ENCODE results near the gene CD209.

The CD209 gene

DNA sequence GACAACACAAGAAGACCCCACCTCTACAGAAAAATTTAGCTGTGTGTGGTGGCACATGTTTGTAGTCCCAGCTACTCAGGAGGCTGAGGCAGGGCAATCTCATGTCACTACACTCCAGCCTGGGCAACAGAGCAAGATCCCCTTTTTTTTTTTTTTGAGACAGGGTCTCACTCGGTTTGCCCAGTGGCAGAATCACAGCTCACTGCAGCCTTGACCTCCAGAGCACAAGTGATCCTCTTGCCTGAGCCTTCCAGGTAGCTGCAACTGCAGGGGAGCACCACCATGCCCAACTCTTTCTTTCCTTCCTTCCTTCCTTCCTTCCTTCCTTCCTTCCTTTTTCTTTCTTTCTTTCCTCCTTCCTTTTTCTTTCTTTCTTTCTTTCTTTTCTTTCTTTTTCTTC is 11.2 kb downstream of the CD209 start:
- no peak for DNase-seq

DNA sequence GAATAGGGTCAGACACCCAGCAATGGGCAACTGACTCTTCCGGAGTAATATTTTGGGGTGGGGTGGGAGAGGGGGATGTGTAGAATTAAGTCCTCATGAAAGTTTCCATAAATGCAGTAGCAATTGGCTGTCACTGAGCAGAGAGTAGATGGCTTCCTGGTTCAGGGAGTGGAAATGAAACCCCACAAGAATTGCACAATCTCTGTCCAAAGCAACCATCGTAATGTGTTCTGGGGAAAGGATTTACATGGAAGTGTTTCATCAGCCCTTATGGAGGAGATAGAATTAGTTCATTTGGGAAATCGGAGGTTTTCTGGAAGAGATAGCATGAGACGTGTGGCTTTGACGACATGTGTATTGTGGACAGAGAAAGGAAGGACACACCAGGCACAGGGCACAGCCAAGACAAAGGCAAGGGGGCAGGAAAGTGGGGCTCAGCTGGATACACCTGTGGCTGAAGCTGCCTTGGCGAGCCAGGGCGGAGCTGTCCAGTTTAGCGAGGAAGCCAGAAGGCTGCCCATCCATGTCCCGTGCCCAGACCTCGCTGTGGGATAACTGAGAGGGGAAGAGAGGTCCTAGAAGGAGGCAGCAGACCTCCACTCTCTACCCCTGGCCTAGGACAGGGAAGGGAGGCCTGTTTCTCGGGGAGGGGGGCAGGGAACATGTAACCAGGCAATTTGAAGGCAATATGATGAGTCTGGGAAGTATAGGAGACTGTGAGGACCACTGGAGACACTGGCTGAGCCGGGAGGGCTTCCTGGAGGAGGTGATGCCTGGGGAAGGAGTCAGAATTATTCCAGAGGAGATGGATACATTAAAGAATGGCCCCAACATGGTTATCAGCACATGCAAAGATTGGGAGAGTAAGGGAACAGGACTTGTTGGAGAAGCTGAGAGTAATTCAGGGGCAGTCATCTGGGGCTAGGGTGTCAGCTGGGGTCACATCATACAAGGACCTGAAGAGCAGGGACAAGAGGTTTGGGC is 12.8 kb downstream of the CD209 start:
- no peak for DNase-seq

DNA sequence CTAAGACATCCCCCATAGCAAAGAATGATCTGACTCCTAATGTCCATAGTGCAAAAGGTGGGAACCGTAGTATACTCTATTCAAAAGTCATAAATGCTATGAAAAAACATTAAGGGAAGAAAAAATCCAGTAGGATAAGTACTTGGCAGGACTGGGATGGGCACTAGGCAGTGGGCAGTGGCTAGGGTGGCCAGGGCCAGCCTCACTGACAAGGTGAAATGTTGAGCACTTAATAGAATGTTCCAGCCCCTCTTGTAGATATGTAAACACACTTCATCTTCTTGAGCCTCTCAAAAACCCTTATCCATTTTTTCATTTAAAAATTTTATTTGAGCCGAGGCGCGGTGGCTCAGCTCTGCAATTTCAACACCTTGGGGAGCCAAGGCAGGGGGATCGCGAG is 14.0 kb downstream of the CD209 start:
- DNase-seq, result no peak

DNA sequence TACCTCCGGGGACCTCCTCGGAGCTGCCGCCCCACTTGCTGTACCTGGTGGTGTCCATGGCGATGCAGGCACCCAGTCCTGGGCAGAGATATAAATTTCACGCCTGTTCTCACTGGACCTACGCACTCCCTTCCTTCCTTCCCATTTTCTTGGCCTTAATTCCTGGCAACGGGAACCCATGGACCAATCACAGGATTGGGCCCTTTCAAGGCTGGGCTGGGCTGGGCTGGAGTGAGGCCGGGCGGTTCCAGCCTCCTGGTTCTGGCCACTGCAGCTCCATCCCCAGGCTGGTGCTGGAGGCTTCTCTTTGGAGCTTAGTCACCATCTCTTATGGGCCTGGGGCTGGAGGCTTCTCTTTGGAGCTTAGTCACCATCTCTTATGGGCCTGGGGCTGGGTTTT is 15.3 kb downstream of the CD209 start, which contains the start of gene CLEC4G:
TSS of gene CLEC4G (minus strand) at position 66 of the 400 bp plus-strand sequence. CDS start at position 58, 8 bp downstream.
- no peak for DNase-seq

DNA sequence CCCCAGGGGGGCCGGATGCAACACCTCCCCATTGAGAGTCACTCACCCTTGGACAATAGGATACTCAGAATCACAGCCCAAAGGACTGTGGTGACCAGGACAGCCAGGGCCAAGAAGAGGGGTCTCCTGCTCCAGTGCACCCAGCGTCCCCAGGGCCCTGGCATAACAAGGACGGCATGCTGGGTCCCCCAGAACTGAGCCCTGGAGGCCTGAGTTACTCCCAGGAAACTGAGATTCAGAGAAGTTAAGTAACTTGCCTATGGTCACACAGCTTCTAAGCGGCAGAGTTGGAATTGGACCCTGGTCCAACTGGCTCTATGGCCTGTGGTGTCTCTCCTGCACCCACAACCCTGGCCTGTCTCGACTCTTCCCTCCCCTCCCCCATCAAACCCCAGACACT is 15.7 kb downstream of the CD209 start:
- no peak for DNase-seq

DNA sequence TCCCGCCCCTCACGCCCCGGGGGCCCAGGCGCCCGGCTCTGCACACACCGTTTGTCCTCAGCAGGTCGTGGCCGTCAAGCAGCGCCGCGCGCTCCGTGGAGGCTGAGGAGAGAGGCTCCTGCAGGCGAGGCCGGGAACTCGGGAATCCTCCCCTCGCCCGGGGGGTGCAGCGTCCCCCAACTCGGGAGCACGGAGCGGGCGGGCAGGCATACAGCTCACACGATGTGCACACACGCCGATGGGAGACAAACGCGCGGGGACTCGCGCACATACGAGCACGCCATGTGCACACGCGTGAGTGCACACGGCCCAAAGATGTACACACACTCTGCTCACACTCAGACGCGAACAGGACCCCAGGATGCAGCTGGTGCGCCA is 16.1 kb downstream of the CD209 start:
- no peak for DNase-seq

DNA sequence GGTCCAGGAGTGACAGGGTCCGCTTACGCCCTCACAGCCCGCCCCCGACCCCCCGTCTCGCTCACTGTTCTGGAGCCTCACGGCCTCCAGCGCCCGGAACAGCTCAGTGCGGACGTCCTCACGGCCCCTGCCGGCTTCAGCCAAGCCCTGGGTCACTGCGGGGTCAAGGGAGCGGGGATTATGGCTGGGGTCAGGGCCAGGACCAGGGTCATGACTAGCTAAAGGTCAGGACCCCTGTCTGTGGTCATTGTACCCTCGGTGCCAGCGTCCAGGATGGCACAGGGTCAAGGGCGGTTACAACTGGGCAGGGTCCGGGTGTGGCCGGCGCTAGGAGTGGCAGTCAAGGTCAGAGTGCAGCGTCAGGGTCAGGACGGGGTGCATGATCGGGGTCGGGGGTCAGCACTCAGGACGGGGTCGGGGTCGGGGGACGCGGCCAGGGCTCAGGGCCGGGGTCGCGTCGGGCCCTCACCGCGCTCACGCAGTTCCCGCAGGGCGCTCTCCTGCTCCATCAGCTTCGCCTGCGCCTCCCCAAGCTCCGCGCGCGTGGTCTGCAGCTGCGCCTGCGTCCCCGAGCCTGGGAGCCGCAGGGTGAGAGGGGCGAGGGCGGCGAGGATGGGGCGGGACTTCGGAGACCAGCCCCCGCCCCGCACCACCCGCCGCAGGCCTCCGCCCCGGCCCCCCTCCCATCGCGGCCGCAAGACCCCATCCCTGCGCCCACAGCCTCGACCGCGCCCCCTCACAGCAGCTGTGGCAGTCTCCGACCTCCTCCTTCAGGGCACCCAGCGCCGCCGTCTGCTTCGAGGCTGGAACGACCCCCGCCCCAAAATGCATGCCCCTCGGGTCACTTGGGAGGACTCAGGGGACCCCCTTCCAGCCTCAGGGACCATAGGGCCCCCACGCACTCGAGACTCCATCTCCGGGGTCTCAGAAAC is 16.8 kb downstream of the CD209 start:
- no peak for DNase-seq

DNA sequence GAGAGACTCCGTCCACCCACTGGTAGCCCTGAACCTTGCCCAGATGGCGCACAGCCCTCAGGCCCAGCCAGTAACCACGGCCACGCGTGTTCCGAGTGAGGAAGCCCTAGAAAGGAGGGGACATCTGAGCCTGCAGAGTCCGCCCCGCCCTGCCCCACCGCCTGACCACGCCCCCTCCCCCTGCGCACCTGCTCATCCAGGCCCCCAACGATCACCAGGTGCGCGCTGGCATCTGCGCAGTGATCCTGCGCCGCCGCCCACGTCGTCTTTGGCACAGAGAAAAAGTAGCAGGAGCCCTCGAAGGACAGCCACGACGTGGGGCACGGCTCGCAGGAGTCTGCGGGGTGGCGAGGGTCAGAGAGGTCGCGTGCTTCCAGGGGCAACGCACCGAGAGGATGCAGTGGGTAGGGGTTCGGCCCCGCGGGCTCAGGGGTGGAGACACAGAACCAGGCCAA is 17.5 kb downstream of the CD209 start:
- no peak for DNase-seq

DNA sequence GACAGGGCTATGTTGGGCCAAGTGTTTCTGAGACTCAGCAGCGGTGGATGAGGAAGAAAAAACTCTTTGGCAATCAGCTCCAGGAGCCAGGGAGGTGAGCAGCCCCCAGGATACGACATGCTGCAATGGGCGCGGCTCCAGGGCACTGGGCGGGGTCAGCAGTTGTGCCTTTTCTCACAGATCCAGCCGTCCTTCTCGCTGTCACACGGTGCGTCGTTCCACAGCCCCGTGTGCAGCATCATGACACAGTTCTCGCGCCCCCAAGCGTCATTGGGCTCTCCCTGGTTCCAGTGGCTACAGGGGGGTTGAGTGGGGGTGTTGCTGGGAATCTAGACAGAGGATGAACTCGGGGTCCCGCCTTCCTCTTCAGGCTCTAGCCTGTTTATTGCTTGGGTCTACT is 18.1 kb downstream of the CD209 start:
- DNase-seq, result no peak

DNA sequence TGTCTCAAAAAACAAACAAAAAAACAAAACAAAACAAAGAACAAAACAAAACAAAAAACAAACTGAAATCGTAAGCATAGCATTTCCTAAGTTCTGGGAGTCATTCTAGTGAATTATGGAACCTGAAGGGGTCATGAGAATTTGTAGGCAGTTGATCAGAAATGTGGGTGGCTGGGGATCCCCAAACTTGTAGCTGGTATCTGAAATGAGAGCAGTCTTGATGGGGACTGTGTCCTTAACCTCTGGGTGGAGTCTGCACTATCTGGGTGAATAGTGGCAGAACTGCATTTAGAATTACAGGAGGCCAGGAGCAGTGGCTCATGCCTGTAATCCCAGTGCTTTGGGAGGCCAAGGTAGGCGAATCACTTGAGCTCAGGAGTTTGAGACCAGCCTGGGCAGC is 21.5 kb downstream of the CD209 start:
- no peak for DNase-seq

DNA sequence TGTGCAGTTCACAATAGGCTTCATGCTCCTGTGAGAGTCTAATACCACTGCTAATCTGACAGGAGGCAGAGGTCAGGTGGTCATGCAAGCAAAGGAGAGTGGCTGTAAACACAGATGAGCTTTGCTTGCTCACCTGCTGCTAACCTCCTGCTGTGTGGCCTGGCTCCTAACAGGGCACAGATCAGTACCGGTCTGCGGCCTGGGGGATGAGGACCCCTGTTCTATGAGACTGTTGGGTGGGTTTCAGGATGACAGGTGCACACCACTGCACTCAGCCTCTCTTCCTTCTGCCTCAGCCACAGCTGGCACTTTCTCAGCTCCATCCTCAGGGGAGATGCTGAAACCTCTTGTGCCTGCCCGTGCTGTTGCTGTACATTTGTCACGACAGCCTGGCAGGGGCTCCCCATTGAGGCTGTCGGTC is 25.1 kb downstream of the CD209 start:
- DNase-seq, result no peak

DNA sequence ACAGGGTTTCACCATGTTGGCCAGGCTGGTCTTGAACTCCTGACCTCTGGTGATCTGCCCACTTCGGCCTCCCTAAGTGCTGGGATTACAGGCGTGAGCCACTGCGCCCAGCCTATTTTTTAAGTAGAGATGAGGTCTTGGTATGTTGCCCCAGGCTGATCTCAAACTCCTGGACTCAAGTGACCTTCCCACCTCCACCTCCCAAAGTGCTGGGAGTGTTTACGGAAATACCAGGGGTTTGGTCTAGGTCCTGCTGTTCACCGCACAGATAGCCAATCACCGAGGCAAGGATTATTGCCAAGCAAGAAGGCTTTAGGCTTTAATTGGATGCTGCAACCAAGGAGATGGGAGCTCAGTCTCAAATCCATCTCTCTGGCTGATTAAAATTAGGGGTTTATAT is 27.0 kb downstream of the CD209 start:
- DNase-seq, result no peak

DNA sequence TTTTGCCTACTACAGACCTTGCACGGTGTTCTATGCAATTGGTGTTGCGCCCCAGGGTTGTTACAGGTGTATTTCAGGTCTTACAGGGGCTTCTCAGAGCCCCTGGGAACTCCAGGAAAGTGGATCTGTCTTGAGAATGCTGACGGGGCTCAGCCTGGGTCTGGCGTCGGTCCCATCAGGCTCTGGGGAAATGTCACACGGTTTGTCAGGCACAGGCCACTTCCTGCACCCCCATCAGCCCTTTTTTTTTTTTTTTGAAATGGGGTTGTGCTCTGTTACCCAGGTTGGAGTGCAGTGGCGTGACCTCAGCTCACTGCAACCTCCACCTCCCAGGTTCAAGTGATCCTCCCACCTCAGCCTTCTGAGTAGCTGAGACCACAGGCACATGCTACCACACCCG is 28.7 kb downstream of the CD209 start:
- no peak for DNase-seq

DNA sequence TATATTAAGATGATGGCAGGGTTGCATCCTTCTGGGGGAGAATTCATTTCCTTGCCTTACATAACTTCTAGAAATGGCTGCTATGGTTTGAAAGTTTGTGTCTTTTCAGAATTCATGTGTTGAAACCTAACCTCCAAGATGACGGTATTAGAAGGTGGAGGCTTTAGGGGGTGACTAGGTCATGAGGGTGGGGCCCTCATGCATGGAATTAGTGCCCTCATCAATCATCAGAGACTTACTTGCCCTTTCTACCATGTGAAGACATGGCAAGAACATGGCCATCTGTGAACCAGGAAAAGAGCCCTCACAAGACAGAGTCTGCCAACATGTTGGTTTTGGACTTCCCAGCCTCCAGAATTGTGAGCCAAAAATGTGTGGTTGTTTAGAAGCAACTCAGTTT is 30.6 kb downstream of the CD209 start:
- DNase-seq, result no peak

DNA sequence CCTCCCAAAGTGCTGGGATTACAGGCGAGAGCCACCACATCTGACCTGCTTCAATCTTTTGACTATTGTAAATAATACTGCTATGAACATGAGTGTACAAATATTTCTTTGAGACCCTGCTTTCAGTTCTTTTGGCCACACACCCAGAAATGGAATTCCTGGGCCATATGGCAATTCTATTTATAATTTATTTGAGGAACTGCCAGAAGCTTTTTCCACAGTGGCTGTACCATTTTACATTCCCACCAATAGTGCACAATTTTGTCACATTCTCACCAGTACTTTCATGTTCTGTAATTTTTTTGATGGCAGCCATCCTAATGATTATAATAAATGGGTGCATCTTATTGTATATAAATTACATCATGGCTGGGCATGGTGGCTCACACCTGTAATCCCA is 31.7 kb downstream of the CD209 start:
- no peak for DNase-seq

DNA sequence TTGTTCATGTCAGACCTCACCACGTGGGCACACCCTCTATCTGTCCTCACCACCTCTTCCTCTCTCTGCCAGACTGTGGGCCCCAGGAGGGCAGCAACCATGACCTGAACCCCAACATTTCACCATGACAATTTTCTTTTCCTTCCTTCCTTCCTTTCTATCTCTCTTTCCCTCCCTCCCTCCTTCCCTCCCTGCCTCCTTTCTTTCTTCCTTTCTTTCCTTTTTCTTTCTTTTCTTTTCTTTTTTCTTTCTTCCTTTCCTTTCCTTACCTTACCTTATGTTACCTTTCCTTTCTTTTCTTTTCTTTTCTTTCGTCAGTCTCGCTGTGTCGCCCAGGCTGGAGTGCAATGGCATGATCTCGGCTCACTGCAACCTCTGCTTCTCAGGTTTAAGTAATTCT is 36.7 kb downstream of the CD209 start:
- no peak for DNase-seq

DNA sequence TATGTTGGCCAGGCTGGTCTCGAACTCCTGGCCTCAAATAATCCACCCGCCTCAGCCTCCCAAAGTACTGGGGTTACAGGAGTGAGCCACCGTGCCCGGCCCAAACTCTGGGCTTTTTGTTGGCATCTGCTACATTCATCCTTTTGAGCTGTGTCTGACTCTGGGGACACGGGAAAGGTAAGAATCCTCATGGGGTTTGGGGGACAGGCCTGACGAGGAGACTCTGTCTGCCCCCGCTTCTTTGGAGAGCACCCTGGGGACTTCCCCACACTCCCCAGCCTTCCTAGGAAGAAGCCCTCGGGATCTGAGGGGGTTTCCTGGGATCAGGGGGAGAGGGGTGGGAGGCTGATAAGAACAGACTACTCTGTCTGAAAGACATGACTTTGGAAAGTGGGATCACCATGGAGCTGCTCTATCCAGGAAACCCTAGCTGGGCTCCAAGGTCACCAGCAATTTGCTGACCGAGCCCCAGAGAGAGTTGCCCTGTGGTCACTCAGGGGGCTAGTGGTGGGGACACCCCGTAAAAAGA is 37.3 kb downstream of the CD209 start:
- no peak for DNase-seq

DNA sequence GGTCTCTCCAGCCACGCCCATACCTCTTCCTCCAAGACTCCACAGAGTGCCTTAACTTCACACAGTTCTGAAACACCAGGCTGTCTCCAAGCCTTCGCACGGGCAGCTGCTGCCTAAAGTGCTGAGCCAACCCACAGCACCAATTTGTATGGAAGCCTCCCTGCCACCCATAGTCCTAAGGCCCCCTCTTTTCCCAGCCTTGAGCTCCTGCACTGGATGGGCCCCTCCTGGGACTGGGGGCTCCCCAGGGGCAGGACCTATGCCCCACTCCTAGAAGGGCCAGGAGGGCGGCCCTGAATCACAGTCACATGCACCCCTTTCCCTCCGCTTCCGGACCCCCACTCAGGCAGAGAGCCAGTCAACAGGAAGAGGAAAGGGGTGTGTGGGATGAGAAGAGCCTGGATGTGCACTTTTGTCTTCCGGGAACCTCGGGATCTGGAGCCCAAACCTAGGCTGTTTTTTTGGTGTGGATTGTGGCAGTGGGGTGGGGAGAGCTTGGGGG is 40.3 kb downstream of the CD209 start:
- no peak for DNase-seq

DNA sequence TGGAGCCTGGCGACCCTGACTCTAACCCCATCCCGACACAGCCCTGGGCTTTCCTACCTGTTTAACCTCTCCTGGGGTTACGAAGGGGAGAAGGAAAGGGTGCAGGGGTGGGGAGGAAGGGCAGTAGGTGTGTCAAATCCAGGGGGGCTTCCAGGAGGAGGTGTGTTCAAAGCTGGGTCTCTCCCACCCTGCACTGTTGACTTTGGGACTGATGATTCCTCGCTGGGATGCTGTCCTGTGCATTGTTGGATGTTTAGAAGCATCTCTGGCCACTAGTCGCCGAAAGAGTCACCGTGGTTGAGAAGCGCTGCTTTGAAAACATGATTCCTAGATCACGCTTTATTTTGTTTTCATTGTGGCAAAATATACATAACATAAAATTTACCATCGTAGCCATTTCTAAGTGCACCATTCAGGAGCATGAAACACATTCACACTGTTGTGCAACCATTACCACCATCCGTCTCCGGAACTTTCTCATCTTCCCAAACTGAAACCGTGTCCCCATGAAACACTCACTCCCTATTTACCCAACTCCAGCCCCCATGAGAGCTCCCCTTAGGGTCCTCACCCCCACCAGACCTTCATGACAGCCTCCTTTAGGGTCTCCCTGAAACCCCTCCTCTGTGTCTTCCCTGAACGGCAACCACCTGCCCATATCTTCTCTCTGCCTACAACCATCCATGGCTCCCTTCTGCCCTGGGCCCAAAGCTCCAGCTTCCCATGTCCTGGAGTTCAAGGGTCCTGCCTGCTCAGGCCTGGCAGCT is 41.0 kb downstream of the CD209 start:
- no peak for DNase-seq

DNA sequence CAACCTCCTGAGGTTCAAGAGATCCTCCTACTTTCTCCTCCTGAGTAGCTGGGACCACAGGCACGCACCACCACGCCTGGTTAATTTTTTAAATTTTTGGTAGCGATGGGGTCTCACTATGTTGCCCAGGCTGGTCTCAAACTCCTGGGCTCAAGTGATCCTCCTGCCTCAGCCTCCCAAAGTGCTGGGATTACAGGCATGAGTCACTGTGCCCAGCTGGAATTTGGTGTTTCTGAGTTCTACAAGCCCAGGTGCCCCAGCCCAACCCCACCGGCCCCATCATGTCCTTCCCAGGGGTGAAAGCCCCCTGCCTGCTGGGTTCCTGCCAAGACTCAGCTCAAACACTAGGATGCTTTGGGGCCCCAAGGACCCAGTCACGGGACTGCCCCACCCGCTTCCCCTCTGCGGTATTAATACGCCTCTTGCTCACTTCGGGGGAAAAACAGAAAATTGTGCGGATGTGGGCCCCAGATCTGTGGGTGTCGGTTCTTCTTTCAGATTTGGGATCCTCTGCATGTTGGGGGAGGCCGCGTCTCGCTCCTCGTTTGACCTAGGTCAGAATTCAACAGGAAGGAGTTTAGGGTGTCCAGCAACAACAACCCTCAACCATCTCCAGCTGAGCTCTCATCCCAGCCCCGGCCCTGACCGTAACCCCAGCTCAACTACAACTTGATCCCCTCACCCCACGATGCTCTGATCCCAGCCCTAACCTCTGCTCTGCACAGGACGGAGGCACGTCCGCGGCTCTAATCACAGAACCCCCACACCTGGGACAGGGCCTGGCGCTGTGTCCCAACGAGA is 41.7 kb downstream of the CD209 start:
- DNase-seq, result peak; percentile 81

DNA sequence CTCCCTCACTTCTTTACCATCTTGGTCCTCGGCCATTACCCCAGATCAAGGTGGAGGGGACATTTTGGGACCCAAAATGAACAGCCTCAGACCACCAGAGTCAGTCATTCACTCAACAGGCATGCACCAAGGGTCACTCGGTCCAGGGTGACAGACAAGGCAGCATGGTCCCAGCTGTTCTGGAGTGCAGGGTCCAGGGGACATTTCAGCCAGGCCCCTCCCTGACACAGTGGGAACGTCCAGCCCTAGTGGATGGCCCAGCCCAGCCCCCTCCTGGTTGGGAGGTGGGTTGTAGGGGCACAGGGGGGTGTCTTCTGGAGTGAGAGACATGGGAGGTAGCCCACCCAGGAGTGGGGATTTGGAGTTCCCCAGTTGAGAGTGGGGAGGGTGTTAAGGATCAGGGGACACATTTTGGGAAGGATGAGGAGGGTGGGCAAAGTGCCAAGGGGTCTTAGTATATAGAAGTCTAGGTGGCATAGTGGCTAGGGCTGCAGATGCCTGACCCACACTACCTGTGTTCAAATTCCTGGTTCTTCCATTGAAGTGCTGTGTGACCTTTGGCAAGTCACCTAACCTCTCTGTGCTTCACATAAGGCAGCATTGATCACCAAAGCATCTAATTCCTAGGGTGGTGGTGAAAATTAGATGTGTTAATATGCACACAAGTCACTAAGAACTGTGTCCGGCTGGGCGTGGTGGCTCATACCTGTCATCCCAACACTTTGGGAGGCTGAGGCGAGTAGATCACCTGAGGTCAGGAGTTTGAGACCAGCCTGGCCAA is 42.9 kb downstream of the CD209 start:
- no peak for DNase-seq
